M059J (cell line): Measurements from ENCODE around the gene RPL10. TPM values are rescaled to one million over a fixed set of nuclear protein-coding genes. Genes with fewer than 3 reads are reported as not detected.

Experiments
- DNase-seq: peaks from one replicate; pipeline ENCODE4 v3.0.0-alpha.2; 2012; ENCODE audit warnings: low read depth
- total RNA-seq: library from RNA; depleted of rRNA; stranded (reverse); fragments of >200 nt; shearing (Covaris generic); gene quantifications from 2 replicates; pipeline ENCODE4 v1.2.3, GENCODE V29; 2014; rRNA removed

Gene RPL10
- total RNA-seq, 1 experiment from 2014 or later, result 3,989 TPM

GRCh38 chrX:154449618-154450017, 51.4 kb downstream of the RPL10 start:
- DNase-seq, result no peak

- no peak for DNase-seq
These were observed 52.1 kb downstream of the RPL10 start for GRCh38 chrX:154450312-154450711.

Other genes starting within 250 kb of the RPL10 start
- not detected in 2 replicates for gene OPN1MW, start 215.8 kb upstream of the RPL10 start, total RNA-seq
- gene OPN1MW2, start 178.6 kb upstream of the RPL10 start, total RNA-seq, result not detected in 2 replicates
- gene OPN1MW3, start 140.8 kb upstream of the RPL10 start, total RNA-seq, result not detected in 2 replicates
- gene TEX28, start 103.3 kb upstream of the RPL10 start, total RNA-seq, result not detected in 2 replicates
- 0.22 TPM in 1 of 2 replicates, not detected in the other for gene TKTL1, start 102.6 kb upstream of the RPL10 start, total RNA-seq
- gene FLNA, start 23.7 kb upstream of the RPL10 start, total RNA-seq, result 1,078 and 2,383 TPM in 2 replicates
- 101 and 105 TPM in 2 replicates for gene EMD, start 19.1 kb upstream of the RPL10 start, total RNA-seq
- gene DNASE1L1, start 10.9 kb downstream of the RPL10 start, total RNA-seq, result 49.1 and 65.3 TPM in 2 replicates
- gene TAFAZZIN, start 13.2 kb downstream of the RPL10 start, total RNA-seq, result 24.9 and 32.1 TPM in 2 replicates
- gene ATP6AP1, start 30.3 kb downstream of the RPL10 start, total RNA-seq, result 123 and 144 TPM in 2 replicates
- gene GDI1, start 38.8 kb downstream of the RPL10 start, total RNA-seq, result 210 and 222 TPM in 2 replicates
- 99.6 and 139 TPM in 2 replicates for gene FAM50A, start 45.8 kb downstream of the RPL10 start, total RNA-seq
- gene PLXNA3, start 59.9 kb downstream of the RPL10 start, total RNA-seq, result 4.3 and 8.9 TPM in 2 replicates
- gene LAGE3, start 80.9 kb downstream of the RPL10 start, total RNA-seq, result 102 and 104 TPM in 2 replicates
- 74.0 and 101 TPM in 2 replicates for gene UBL4A, start 88.2 kb downstream of the RPL10 start, total RNA-seq
- gene SLC10A3, start 92.3 kb downstream of the RPL10 start, total RNA-seq, result 65.4 and 80.7 TPM in 2 replicates
- 53.2 and 72.8 TPM in 2 replicates for gene FAM3A, start 117.9 kb downstream of the RPL10 start, total RNA-seq
- 157 and 205 TPM in 2 replicates for gene G6PD, start 148.5 kb downstream of the RPL10 start, total RNA-seq
- 52.4 and 70.5 TPM in 2 replicates for gene IKBKG, start 149.2 kb downstream of the RPL10 start, total RNA-seq
- gene CTAG1A, start 186.8 kb downstream of the RPL10 start, total RNA-seq, result not detected in 2 replicates
- gene CTAG1B, start 220.9 kb downstream of the RPL10 start, total RNA-seq, result not detected in 2 replicates